Stimulated activated CD8-positive, alpha-beta memory T cell treated with anti-CD3 and anti-CD28 coated beads, Interleukin-4, amount 100 ng/mL, for 24 hours (primary cell): ENCODE data around the gene FBP1.
A peak's percentile ranks its signal among the peaks of the same experiment; 100 is the strongest.

Experiments used
- DNase-seq: peaks from one replicate; pipeline ENCODE4 v3.0.0-alpha.2; 2020; ENCODE audit warnings: low read depth

FBP1 gene

DNA sequence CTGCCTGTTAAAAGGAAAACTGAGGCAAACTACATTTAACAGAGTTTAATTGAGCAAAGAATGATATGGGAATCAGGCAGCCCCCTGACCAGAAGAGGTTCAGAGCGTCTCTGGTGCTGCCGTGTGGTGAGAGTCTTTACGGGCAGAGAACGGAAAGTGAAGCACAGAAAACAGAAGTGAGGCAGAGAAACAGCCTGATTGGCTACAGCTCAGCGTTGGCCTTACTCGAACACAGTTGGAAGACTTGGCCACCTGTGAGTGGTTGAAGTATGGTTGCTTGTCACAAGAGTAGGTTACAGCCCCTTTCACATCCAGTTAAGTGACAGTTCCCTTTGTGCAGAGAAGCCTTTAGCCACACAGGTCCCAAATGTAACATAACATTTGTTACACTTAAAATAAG is 16.9 kb upstream of the FBP1 start:
- DNase-seq, result no peak

DNA sequence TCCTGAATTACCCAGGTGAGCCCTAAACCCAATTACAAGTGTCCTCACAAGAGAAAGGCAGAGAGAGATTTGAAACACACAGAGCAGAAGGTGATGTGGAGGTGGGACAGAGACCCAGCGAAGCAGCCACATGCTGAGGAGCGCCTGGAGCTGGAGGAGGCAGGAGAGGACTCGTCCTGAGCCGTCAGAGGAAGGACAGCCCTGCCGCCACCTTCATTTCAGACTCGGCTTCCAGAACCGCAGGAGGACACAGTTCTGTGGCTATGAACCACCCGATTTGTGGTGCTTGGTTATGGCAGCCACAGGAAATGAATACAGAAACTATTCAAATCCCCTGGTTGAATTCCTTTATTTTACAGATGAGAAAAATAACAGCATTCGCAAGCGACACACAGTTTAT is 16.4 kb upstream of the FBP1 start:
- no peak for DNase-seq

DNA sequence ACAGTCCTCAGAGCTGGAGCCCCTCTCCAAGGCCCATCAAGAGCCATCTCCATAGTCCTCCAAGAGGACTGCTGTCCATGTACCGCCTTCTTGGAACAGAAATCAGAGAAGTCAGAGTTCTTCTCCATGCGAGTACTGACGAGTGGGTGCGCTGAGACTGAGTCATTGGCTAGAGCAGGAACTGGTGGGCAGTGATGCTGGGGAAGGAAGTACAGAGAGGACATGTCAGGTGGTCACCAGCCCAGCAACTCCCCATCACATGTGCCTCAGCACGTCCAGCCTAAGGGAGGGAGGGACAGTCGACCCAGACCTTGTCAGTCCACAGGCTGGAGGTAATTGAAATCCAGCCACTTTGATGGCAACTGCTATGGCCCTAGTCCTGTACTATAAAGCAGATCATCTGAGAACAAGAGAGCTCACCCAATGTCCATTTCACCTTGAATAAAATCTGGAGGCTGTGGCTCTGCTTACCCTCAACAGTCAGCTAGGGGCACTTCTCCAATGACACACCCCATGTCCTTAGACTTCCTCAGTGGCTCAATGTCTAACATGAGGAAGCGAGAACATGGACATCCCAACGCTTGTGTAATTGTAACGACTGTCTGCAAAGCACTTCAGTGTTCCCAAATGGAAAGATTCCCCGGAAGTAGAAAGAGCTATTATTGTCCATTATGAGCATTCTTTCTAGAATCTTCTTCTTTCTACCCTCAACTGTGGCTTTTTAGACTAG is 15.0 kb upstream of the FBP1 start:
- no peak for DNase-seq

DNA sequence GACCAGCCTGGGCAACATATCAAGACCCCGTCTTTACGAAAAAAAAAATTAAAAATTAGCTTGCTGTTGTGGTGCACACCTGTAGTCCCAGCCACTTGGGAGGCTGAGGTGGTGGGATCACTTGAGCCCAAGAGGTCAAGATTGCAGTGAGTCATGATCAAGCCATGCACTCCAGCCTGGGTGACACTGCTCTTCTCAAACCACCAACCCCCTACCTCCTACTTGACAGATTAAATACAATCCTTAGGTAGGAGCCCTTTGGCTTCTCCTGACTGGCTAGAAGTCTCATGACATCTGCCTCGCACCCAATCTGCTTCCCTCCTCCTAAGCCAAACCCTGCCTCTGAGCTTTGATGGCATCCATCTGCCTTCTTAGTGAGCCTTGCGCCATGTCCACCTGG is 11.6 kb upstream of the FBP1 start:
- no peak for DNase-seq

DNA sequence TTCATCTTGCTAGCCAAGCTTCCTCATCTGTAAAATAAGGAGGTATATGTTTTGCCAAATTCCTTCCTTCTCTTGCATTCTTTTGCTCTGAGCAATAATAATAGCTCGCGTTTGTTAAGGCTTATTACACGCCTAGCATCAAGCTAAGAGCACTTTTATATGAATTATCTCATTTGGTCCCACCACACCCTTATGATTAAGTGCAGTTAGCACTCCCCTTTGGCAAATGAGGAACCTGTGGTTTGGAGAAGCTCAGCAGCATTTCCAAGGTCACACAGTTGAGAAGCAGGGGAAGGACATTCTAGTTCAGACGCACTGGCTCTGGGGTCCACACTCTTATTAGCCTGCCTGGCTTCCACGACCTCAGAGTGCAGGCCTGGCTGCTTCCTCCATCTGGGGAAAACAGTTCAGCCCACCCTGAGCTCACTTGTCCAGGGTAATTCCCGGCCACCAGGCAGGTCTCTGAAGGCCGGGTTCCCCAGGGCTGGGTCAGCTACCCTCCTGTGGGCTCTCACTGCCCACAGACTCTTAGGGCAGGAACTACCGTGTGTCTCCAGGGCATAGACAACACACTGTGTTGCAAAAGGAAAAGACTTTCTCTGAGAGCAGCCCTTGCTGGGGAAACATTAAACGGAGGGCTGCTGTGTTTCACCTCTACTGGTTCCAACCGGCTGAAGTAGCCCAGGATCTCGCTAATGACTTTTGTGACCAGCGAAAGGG is 9.9 kb upstream of the FBP1 start:
- DNase-seq, result no peak

DNA sequence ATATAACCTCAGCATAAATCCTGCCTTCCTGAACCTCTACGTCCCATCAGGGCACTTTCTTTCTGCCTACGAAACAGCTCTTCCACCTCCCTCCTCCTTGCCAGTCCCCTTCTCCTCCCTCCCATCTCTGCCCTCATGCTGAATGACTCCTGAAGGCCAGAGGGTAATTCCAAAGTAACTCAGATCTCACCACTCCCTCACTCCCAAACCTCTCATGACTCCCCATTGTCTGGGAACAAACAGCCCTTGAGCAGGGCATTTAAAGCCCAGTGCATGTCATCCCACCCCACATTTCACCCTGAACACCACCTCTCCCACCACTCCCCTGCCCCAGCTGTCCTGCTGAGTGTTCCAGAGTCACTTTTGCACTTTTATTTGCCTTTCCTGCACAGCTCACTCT is 8.9 kb upstream of the FBP1 start:
- no peak for DNase-seq

DNA sequence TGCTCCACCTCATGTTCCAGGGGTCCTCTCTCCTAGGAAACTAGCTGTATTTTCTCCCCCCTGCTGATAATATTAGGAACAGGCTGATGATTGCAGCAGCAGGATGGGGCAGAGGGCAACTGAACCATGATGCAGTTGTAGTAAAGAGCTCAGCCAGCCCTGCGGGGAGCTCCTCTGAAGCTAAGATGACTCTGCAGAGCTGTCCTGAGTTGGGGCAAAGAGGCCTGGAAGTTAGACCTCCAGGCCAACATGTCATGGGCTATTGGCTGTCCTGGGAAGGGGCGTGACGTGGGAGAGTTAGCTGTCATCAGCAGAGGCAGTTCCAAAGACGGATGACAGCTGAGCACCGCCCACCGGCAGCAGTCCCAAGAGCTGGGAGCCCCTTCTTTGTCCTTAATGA is 6.6 kb upstream of the FBP1 start:
- DNase-seq, result no peak

DNA sequence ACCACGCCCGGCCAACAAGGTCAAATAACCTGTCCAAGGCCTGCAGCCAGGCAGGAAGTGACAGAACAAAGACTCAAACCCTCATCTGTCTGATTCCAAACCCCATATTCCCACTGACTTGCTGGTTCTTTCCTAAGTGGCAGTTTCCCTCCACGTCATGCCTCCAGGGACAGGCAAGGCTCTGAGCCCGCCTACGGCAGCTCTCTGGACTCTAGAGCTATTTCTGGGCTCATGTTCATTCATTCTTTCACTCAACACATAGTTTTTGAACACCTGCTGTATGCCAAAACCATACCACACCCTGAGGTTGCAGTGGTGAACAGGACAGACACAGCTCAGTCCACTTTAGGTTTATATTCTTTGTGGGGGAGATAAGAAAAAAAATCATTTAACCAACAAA is 5.2 kb upstream of the FBP1 start:
- no peak for DNase-seq

DNA sequence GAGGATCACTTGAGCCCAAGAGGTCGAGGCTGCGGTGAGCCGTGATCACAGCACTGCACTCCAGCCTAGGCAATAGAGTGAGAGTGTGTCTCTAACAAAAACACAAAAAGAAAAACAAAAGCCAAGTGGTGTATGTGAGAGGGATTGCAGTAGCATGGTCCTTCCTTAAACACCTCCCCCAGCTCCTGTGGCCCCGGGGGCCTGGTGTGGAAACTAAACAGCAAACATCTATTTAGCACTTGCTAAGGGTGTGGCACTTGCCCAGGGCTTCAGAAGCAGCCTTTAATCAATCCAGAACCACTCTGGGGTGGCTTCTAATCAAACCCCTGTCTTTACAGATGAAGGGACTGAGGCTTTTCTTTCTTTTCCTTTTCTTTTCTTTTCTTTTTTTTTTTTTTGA is 4.4 kb upstream of the FBP1 start:
- DNase-seq, result no peak

DNA sequence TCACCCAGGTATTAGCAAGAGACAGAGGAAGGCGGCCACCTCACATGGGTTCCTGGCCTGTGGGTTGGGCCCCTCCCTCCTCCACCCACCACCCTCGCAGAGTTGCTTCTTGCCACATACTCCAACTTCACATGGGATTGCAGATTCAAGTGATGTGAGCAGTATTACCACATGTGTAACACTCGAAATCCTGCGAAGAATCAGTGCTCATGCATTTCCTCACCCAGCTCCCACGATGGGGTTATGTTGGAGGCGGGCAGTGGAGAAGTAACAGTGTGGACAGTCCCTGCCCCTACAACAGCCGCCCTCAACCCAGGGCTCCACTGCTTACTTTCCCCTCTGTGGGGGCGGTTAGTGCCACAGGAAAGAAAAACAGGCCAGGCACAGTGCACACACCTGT is 3.9 kb upstream of the FBP1 start:
- no peak for DNase-seq

DNA sequence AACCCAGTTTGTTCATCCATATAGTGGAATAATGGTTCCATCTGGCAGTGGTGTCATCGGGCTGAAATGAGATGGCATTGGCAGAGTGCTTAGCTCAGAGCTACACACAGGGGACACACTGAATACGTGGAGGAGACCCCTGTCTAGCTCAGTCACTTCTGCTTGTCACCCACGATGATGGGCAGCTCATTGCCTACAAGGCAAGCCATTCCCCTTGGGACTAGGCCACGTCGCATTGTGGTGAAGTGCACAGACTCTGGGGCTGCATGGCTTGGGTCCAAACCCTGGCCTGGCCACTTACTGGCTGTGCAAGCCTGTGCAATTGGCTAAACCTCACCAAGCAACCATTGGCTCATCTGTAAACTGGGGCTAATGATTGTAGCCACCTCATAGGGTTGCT is 3.2 kb upstream of the FBP1 start:
- no peak for DNase-seq

DNA sequence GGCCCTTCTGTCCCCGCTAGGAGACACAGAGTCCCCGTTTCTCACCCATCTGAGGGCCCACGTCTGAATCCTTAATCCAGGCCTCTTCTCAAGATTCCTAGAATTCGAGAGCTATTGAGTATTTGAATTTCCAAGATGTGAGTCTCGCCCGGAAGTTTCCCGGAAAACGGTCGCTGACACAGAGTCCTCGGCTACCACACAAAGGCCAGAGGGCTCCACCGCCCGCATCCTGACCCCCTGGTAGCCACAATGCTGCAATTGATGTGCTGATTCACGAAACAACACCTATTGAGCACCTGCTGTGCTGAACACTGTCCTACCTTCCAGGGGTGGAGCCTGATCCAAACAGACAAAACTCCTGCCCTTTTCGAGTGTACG is 670 bp upstream of the FBP1 start:
- no peak for DNase-seq

DNA sequence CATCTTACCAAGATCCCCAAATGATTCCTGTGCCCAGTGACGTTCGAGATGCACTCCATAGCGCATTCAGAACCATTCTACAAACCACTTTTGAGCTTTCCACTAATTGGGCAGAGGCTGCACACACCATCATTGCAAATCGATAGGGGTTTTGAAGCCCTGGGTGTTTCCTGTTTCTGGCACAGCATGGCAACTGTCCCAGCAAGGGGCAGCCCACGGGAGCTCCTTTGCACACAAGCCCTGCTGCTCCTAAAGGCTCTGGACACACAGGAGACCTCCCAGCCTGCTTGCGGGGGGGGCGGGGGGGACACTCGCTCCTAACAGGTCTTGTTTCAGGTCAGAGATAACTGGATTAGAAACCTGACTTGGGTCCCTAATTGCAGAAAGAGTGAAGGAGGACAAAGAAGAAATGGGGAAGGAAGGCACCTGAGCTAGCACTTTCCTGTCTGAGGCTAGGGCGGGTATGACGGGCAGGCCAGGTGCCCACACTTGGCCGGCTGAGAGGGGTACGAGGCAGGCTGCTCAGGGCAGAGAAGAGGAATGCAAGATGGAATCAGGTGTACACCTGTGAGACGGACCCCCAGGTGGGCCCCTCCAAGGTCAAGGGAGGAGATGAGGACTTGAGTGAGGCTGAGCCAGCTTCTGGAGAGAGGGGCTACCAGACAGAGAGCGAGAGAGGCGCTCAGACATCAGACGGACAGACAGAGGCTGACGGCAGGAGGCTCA is 820 bp downstream of the FBP1 start:
- DNase-seq, result no peak

DNA sequence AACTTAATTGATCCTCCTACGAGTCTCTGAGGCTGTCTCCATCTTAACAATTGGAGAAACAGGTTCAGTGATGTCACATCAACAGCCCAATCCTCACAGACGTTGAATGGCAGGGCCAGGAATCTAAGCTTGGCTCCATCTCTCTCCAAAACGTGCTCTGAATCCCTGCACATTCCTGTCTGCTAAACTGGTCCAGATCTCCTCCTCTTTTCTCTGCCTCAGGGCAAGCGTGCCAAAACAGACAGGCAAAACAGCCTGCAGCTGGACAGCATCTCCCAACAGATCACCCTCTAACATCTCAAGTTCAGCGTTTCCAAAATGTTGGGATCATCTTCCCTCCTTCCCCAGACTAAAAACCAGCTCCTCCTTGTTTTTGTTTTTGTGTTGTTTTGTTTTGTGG is 6.6 kb downstream of the FBP1 start:
- no peak for DNase-seq

DNA sequence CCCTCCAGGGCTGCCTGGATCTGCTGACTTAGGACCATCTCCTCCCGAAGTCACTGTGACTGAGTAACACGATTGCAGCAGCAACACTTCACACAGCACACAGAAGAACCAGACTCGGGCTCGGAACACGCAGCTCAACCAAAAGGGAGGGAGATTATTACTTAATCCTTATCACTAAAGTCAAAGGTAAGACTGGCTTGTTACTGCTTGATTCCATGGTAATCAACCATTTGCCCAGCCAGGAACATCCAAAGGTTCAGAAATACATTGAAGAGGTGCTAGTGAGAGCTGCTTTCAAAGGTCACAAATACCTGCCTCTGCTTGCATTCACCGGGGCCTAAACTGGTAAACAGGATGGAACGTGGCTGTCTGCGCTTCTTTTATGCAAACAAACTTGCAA is 7.7 kb downstream of the FBP1 start:
- no peak for DNase-seq

DNA sequence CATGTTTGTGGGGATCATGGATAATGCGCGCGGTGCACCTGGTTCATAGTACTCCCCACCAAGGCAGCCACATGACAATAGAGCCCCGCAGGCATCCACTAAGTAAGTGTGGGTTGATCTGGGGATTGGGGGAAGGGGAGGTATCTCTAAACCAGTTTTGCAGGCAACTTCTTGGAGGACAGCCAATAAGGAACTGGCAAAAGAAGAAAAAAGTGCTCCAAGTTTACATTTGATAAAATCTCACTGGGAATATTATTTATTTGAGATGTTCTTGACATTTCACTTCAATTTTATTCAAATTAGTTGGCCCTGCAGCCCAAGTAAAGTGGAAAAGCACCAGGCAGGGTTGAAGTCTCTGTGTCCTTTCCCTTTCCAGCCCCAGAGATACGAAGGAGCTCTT is 8.5 kb downstream of the FBP1 start:
- DNase-seq, result no peak

DNA sequence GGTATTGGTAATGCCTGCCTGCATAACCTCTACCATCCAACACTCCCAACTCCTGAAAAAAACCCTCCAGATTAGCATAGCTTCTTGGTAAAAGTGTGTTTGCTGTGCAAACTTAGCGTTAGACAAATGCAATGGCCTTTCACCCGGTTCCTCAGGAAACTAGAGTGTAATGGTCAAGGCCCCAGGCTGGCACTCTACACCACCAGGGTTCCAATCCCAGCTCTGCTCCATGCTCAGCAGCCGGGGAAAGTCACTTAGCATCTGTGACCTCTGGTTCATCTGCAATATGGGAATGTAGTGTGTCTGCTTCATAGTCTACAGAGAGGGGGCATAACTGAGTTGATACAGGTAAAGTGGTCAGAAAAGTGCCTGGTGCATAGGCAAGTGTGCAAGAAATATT is 9.0 kb downstream of the FBP1 start:
- DNase-seq, result no peak

DNA sequence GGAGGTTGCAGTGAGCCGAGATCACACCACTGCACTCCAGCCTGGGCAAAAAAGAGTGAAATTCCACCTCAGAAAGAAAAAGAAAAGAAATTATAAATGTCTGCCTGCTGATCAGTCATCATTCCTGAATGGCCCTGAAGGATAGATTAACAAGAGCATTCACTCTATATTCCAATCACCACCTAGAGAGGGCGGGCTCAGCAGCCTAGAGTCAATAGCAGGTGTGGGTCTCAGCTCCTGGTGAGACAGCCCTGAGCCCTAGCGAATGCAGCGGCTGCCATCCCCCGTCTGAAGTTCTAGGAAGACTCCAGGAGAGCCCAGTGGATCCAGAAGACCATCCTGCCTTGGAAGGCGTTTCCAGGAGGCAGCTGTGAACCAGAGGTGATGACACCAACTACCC is 12.0 kb downstream of the FBP1 start:
- DNase-seq, result no peak

DNA sequence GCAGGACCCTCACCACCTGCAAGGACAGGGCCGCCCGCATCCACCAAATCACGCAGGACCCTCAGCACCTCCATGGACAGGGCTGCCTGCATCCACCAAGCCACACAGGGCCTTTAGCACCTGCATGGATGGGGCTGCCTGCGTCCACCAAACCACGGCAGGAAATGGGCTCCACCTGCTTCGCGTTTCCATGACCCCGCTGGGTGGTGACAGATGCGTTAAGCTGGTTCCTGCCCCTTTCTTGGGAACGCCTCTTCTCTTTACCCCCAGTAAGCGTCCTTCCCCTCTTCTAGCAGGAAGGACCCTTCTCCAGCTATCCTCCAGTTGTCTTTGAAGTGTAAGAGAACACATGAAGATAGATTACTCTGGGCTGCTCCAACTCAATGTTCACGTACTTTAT is 13.5 kb downstream of the FBP1 start:
- no peak for DNase-seq

DNA sequence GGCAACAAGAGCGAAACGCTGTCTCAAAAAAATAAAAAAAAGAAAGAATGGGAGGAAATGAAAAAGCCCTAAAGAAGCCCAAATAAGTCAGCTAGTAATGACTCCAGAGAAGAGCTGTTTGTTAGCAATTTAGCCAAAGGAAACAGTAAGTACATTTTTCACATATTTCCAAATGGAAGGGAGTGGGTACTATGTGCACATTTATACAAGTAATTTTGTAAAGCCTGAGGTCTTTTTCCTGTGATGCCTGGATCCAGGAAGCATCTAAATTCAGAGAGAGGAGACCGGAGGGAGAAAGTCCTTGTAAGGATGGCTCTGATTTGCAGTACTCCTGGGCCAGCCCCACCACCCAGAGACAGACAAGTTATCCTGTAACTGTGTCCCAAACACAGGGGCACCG is 14.7 kb downstream of the FBP1 start:
- no peak for DNase-seq

DNA sequence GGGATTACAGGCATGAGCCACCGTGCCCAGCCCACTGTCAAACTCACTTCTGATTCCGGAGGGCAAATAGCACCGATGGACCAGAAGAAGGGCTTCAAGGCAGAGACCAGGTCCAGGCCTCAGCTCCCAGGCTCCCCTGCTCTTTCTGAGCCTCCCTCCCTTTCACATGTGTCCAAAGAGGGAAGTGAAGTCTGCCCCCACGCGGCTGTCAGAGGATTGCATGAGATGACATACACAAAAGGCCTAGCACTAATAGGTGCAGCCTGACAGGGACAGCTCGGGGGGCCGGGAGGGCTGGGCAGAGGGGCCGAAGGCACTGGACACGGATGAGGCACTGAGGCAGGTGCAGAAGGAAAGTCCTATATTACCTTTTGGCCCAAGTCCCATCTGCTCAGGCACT is 16.1 kb downstream of the FBP1 start:
- peak; percentile 10 for DNase-seq

DNA sequence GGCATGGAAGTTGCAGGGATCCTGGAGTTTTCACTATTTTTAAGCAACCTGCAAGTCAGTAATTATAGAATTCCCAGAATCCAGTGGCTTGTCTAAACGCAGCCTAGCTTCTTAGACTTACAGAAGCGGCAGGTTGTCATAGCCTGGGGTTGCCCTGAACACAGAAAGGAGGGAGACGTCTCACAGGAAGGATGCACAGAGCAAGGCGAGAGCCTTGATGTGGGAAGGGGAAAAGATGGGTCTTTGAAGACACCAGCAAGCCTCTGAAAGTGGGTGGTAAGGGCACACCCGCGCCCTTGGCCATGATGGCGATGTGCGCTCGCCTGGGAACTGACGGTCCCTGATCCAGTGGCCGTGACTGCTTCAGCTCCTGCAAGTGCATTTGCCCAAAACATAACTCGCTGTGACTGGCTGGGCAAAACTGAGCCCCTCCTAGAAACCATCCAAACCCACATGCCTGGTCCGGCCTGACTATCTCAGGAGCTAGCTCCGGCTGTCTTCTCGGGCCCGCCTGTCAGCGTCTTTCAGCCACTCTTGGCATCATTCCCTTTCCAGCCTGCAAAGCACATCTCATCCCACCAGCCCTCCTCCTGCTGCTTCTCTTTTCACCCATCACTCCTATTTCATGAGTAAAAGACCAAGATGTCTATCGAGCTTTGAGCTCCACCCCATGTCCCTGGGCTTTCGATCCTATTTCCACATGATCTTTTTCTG is 17.1 kb downstream of the FBP1 start:
- DNase-seq, result no peak

DNA sequence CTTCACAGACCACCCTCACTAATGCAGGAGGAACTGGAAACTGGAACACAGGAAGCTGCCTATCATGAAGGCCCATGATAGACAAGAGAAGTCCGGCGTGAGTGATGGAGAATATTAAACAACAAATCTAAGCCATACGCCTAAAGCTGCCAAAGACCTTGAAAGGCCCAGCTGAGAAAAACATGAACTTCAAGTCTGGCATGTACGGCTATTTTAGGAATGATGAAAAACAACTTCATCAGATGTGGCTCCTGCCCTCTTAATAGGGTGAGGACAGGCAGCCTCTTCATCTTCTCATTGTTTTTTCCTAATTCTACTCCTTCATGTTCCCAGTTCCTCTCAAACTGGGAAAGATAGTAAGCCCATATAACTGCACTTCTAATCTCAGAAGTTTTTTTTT is 20.3 kb downstream of the FBP1 start:
- no peak for DNase-seq
